Measurements from ENCODE around the gene SLC9C1.

DNA sequence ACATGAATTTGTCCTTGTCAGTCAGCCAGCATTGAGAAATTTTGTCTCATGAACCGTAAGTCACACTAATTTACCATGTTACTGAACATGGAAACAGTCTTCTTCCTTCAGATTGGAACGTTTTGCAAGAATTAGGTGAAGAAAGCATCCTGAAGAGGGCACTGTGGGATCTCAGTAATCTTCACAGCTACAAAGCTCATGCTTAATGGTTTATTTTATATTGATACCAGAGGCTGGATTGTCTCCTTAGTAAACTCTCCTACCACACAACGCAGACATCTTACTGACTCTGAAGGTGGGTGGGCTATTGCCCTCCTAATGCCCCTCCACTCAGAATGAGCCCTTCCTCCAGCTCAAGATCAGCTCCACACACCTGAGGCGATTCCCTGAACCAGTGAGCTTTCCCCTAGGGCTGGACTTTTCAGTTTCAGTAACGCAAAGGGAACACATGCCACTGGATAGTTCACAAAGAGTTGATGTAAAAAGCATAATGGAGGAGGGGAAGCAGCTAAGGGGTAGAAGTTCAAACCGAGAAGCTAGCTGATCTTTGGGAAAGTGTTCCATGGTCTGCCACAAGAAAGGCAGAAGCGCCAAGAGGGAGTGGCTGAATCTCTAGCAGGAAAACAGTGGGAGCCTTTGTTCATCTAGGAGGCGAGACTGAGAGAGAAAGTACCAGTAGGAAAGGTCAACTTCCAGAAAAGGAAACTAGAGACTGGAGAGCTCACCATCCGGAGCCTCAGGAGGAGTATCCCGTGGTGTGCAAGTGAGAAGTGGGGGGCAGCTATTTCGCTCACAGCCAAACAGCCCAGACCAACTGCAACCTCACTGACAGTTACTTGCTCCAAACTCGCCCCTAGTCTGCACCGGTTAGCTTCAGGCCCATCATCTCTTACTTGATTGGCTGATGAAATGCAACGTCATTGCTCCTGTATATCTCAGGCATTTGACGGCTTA, at the start of gene SLC9C1:
- TF ChIP-seq ESRRB (CRISPR knock-in tag; IDR thresholded peaks at IDR 0.05; ENCODE audit: borderline replicate concordance) (no peak), YY1 (IDR thresholded peaks at IDR 0.05; ENCODE audit: borderline replicate concordance in 1 of 3, control insufficient read depth in 1 of 3, extremely low read depth in 1 of 3, insufficient read depth in 3 of 3, insufficient read length in 1 of 3, insufficient replicate concordance in 2 of 3, low read depth in 1 of 3, low read length in 2 of 3) (no peak), ZKSCAN1 (IDR thresholded peaks at IDR 0.05; ENCODE audit: low read depth, low read length) (no peak), RFX5 (IDR thresholded peaks at IDR 0.05; ENCODE audit: low read depth, low read length) (no peak), ZBTB7A (IDR thresholded peaks at IDR 0.05; ENCODE audit: borderline replicate concordance, control insufficient read depth, low read depth, low read length) (no peak), ZZZ3 (IDR thresholded peaks at IDR 0.05) (no peak), ZFPM2 (CRISPR knock-in tag; IDR thresholded peaks at IDR 0.05) (no peak), POLR2A (conservative IDR thresholded peaks at IDR 0.05) (no peak)
- TF ChIP-seq, protein P1, sequence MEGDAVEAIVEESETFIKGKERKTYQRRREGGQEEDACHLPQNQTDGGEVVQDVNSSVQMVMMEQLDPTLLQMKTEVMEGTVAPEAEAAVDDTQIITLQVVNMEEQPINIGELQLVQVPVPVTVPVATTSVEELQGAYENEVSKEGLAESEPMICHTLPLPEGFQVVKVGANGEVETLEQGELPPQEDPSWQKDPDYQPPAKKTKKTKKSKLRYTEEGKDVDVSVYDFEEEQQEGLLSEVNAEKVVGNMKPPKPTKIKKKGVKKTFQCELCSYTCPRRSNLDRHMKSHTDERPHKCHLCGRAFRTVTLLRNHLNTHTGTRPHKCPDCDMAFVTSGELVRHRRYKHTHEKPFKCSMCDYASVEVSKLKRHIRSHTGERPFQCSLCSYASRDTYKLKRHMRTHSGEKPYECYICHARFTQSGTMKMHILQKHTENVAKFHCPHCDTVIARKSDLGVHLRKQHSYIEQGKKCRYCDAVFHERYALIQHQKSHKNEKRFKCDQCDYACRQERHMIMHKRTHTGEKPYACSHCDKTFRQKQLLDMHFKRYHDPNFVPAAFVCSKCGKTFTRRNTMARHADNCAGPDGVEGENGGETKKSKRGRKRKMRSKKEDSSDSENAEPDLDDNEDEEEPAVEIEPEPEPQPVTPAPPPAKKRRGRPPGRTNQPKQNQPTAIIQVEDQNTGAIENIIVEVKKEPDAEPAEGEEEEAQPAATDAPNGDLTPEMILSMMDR (IDR thresholded peaks at IDR 0.05 in 2 of 3, conservative IDR thresholded peaks at IDR 0.05 in 1 of 3; ENCODE audit: insufficient read depth in 2 of 3, low read depth in 1 of 3, low read length in 3 of 3): peak in 2 of 3 experiments; percentile 47 to 49; a peak in 4 of 6 replicates
- TF ChIP-seq, protein P2, sequence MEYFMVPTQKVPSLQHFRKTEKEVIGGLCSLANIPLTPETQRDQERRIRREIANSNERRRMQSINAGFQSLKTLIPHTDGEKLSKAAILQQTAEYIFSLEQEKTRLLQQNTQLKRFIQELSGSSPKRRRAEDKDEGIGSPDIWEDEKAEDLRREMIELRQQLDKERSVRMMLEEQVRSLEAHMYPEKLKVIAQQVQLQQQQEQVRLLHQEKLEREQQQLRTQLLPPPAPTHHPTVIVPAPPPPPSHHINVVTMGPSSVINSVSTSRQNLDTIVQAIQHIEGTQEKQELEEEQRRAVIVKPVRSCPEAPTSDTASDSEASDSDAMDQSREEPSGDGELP (CRISPR knock-in tag; IDR thresholded peaks at IDR 0.05; ENCODE audit: borderline replicate concordance): no peak
- TF ChIP-seq, protein P3, sequence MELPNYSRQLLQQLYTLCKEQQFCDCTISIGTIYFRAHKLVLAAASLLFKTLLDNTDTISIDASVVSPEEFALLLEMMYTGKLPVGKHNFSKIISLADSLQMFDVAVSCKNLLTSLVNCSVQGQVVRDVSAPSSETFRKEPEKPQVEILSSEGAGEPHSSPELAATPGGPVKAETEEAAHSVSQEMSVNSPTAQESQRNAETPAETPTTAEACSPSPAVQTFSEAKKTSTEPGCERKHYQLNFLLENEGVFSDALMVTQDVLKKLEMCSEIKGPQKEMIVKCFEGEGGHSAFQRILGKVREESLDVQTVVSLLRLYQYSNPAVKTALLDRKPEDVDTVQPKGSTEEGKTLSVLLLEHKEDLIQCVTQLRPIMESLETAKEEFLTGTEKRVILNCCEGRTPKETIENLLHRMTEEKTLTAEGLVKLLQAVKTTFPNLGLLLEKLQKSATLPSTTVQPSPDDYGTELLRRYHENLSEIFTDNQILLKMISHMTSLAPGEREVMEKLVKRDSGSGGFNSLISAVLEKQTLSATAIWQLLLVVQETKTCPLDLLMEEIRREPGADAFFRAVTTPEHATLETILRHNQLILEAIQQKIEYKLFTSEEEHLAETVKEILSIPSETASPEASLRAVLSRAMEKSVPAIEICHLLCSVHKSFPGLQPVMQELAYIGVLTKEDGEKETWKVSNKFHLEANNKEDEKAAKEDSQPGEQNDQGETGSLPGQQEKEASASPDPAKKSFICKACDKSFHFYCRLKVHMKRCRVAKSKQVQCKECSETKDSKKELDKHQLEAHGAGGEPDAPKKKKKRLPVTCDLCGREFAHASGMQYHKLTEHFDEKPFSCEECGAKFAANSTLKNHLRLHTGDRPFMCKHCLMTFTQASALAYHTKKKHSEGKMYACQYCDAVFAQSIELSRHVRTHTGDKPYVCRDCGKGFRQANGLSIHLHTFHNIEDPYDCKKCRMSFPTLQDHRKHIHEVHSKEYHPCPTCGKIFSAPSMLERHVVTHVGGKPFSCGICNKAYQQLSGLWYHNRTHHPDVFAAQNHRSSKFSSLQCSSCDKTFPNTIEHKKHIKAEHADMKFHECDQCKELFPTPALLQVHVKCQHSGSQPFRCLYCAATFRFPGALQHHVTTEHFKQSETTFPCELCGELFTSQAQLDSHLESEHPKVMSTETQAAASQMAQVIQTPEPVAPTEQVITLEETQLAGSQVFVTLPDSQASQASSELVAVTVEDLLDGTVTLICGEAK (IDR thresholded peaks at IDR 0.05): no peak
- TF ChIP-seq, protein P3 (CRISPR knock-in tag; IDR thresholded peaks at IDR 0.05): no peak
- TF ChIP-seq, protein P4, sequence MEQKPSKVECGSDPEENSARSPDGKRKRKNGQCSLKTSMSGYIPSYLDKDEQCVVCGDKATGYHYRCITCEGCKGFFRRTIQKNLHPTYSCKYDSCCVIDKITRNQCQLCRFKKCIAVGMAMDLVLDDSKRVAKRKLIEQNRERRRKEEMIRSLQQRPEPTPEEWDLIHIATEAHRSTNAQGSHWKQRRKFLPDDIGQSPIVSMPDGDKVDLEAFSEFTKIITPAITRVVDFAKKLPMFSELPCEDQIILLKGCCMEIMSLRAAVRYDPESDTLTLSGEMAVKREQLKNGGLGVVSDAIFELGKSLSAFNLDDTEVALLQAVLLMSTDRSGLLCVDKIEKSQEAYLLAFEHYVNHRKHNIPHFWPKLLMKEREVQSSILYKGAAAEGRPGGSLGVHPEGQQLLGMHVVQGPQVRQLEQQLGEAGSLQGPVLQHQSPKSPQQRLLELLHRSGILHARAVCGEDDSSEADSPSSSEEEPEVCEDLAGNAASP (IDR thresholded peaks at IDR 0.05): no peak
